Endodermal cell (in vitro differentiated cells): ENCODE results near the gene ZC3H15. TPM values are rescaled to one million over a fixed set of nuclear protein-coding genes. Genes with fewer than 3 reads are reported as not detected.

Experiments
- DNase-seq: peaks from one replicate; pipeline ENCODE4 v3.0.0-alpha.2; 2017
- H3K27ac ChIP-seq: 2 replicates; pipeline ENCODE4 v1.5.1; 2013; ENCODE audit warnings: mild to moderate bottlenecking, low read depth, low read length, moderate library complexity
- H3K27me3 ChIP-seq: 2 replicates; pipeline ENCODE4 v1.6.1; 2013; ENCODE audit warnings: mild to moderate bottlenecking, low read length, moderate library complexity; ENCODE audit not compliant: insufficient read depth, control insufficient read depth, poor library complexity, severe bottlenecking
- H3K36me3 ChIP-seq: 2 replicates; pipeline ENCODE4 v1.7.0; 2013; ENCODE audit warnings: mild to moderate bottlenecking, low read length, moderate library complexity; ENCODE audit not compliant: control insufficient read depth, insufficient read depth
- H3K4me1 ChIP-seq: one replicate; pipeline ENCODE4 v1.7.0; 2013; ENCODE audit warnings: low read length; ENCODE audit not compliant: control insufficient read depth, insufficient read depth
- H3K4me3 ChIP-seq: 2 replicates; pipeline ENCODE4 v1.5.1; 2013; ENCODE audit warnings: mild to moderate bottlenecking, low read length, moderate library complexity
- H3K9ac ChIP-seq: 2 replicates; pipeline ENCODE4 v1.6.1; 2013; ENCODE audit warnings: mild to moderate bottlenecking, low read length, moderate library complexity; ENCODE audit not compliant: poor library complexity, severe bottlenecking; ENCODE audit errors: extremely low read depth
- H3K9me3 ChIP-seq: 2 replicates; pipeline ENCODE4 v1.6.1; 2013; ENCODE audit warnings: mild to moderate bottlenecking, low read length, moderate library complexity; ENCODE audit not compliant: control insufficient read depth
- H3K27ac Mint-ChIP-seq: 2 replicates; pipeline ENCODE4 v1.8.0; 2020; ENCODE audit warnings: mixed read lengths
- H3K27me3 Mint-ChIP-seq: 2 replicates; pipeline ENCODE4 v1.8.0; 2021; ENCODE audit warnings: mild to moderate bottlenecking, mixed read lengths; ENCODE audit not compliant: insufficient read depth
- H3K36me3 Mint-ChIP-seq: 2 replicates; pipeline ENCODE4 v1.8.0; 2020; ENCODE audit warnings: low read depth, mixed read lengths
- H3K4me1 Mint-ChIP-seq: 2 replicates; pipeline ENCODE4 v1.8.0; 2020; ENCODE audit warnings: mixed read lengths
- H3K4me3 Mint-ChIP-seq: 2 replicates; pipeline ENCODE4 v1.8.0; 2020; ENCODE audit warnings: mild to moderate bottlenecking, moderate library complexity, mixed read lengths
- H3K9me3 Mint-ChIP-seq: 2 replicates; pipeline ENCODE4 v1.8.0; 2020; ENCODE audit warnings: mild to moderate bottlenecking, mixed read lengths
- CTCF ChIP-seq: fragments of 200-600 bp; sonication (generic); conservative IDR thresholded peaks from 2 replicates; pipeline ENCODE4 v1.5.0; 2021; ENCODE audit warnings: antibody characterized with exemption, mild to moderate bottlenecking
- WGBS, 2 experiments: methylation state at CpG; one replicate each; pipeline versions ENCODE4 v1.1.5 to v1.1.7; 2013; ENCODE audit warnings: missing lambda C conversion rate in 2 of 2, mixed read lengths in 1 of 2; ENCODE audit not compliant: insufficient coverage in 1 of 2, insufficient read length in 1 of 2; 5-methylcytosine and 5-hydroxymethylcytosine counted together
- total RNA-seq, 2 donors: library from RNA; stranded (reverse); fragmentation: NEBNext Ultra II Directional in 1 of 2; extraction: Animal tissue kit (Norgen Biotek cat#: 25700) in 1 of 2; gene quantifications; 2 replicates in 1 of 2; 3 replicates in 1 of 2; pipeline ENCODE4 v1.2.1, GENCODE V29; 2021

ZC3H15 gene
- total RNA-seq, 2 donors from 2014 or later = 54.6 to 59.3 TPM

GRCh38 chr2:186516396-186516795, 30.3 kb downstream of the ZC3H15 start:
- no peaks in the 10 kb centered on the region for H3K27me3 Mint-ChIP-seq
- Histone ChIP-seq H3K9ac (no peak overlapping the region), H3K9me3 (peaks cover 15% of the 10 kb centered on the region), H3K36me3 (peaks cover 44% of the 10 kb centered on the region), H3K4me3 (no peak overlapping the region), H3K27ac (no peak overlapping the region), H3K4me1 (no peaks in the 10 kb centered on the region), H3K27me3 (no peaks in the 10 kb centered on the region)
- H3K4me1 Mint-ChIP-seq = peaks cover 15% of the 10 kb centered on the region
- H3K27ac Mint-ChIP-seq = no peak overlapping the region
- DNase-seq = no peak
- H3K4me3 Mint-ChIP-seq = no peak overlapping the region
- peaks cover 39% of the 10 kb centered on the region for H3K36me3 Mint-ChIP-seq
- TF ChIP-seq CTCF = no peak
- H3K9me3 Mint-ChIP-seq = peaks cover 3% of the 10 kb centered on the region
- 100% methylated on average over 1 of the region's 1 CpG; no CpG with 5 or more reads in 1 of the 2 experiments for WGBS, 2 experiments

- Histone ChIP-seq H3K4me3 (no peak overlapping the region), H3K9me3 (peaks cover 15% of the 10 kb centered on the region), H3K4me1 (no peaks in the 10 kb centered on the region), H3K27ac (no peak overlapping the region), H3K9ac (no peak overlapping the region), H3K36me3 (peaks cover 42% of the 10 kb centered on the region), H3K27me3 (no peaks in the 10 kb centered on the region)
- TF ChIP-seq CTCF = no peak
- Mint-ChIP-seq H3K27me3 (no peaks in the 10 kb centered on the region), H3K4me1 (peaks cover 21% of the 10 kb centered on the region), H3K9me3 (peaks cover 3% of the 10 kb centered on the region), H3K36me3 (peaks cover 44% of the 10 kb centered on the region), H3K27ac (no peak overlapping the region), H3K4me3 (no peak overlapping the region)
- no peak for DNase-seq
Observed at GRCh38 chr2:186517090-186517489, 31.0 kb downstream of the ZC3H15 start.

- Histone ChIP-seq H3K4me3 (no peak overlapping the region), H3K4me1 (no peaks in the 10 kb centered on the region), H3K36me3 (peaks cover 31% of the 10 kb centered on the region), H3K27me3 (no peaks in the 10 kb centered on the region), H3K9ac (no peak overlapping the region), H3K9me3 (peaks cover 15% of the 10 kb centered on the region), H3K27ac (no peak overlapping the region)
- no peak for TF ChIP-seq CTCF
- peaks cover 45% of the 10 kb centered on the region for H3K36me3 Mint-ChIP-seq
- DNase-seq = no peak
- H3K9me3 Mint-ChIP-seq = peaks cover 3% of the 10 kb centered on the region
- H3K27ac Mint-ChIP-seq = peak overlapping the region; percentile 53
- WGBS, 2 experiments = 59 to 82% methylated on average over 3 to 4 of the region's 4 CpGs
- peaks cover 22% of the 10 kb centered on the region for H3K4me1 Mint-ChIP-seq
- H3K4me3 Mint-ChIP-seq = no peak overlapping the region
- no peaks in the 10 kb centered on the region for H3K27me3 Mint-ChIP-seq
Observed at GRCh38 chr2:186518291-186518690, 32.2 kb downstream of the ZC3H15 start.
